Sigmoid colon (tissue), 4 donors: ENCODE measurements around the gene SET.

Source experiments
- EP300 ChIP-seq, 4 donors: sonication (generic); formaldehyde crosslinking; IDR thresholded peaks; one replicate each; pipeline ENCODE4 v1.6.1; 2017; ENCODE audit warnings: antibody characterized with exemption in 4 of 4
- POLR2A ChIP-seq, 2 donors: fragments of 450-650 bp; IDR thresholded peaks; one replicate each; pipeline ENCODE4 v1.6.1; 2016; ENCODE audit warnings: antibody characterized with exemption in 2 of 2, mild to moderate bottlenecking in 2 of 2, moderate library complexity in 2 of 2
- POLR2AphosphoS5 ChIP-seq, 4 donors: sonication (generic); formaldehyde crosslinking; IDR thresholded peaks; one replicate each; pipeline ENCODE4 v1.6.1; 2017; ENCODE audit warnings: antibody characterized with exemption in 4 of 4
- TF ChIP-seq, protein P1 (sequence below), 4 experiments: fragments of 450-650 bp in 3 of 4; fragments of 200-600 bp in 1 of 4; IDR thresholded peaks; one replicate each; pipeline ENCODE4 v1.5.1; 2016 to 2019; ENCODE audit warnings: antibody characterized with exemption in 4 of 4, mild to moderate bottlenecking in 3 of 4, moderate library complexity in 2 of 4

DNA sequence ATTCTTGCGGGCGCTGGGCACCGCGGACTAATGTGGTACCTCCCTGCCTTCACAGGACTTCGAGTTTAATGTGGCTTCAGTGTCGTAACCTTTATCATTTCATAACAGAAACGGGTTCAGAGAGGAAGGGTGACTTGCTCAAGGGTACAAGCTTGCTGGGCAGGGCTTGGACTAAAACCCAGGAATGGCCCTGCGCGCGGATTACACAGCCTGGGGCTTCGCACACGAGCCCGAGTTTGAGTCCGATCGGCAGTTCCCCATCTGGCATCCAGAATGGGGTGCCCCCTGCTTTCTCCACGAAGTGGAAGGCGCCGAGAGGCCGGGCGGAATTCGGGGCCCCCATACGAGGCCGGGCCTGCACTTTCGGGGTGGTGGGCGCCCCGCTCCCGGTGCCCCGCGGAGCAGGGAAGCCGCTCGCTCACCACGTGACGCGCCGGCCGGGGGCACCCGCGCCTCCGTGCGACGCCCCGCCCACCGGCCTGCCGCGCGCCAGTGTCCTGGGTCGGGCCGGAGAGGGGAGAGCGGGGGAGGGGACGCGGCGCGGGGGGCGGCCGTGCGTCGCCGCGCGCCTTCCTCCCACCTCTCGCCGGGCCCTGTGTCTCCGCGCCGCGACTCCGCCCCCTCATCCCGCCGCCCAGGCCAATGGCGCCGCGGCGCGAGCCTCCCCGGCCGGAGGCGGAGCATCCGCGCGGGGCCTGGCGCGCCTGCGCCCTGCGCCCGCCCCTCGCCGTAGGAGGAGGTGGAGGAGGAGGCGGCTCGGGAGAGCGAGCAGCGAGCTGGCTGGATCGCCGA, at the start of gene SET:
- TF ChIP-seq, protein P1, sequence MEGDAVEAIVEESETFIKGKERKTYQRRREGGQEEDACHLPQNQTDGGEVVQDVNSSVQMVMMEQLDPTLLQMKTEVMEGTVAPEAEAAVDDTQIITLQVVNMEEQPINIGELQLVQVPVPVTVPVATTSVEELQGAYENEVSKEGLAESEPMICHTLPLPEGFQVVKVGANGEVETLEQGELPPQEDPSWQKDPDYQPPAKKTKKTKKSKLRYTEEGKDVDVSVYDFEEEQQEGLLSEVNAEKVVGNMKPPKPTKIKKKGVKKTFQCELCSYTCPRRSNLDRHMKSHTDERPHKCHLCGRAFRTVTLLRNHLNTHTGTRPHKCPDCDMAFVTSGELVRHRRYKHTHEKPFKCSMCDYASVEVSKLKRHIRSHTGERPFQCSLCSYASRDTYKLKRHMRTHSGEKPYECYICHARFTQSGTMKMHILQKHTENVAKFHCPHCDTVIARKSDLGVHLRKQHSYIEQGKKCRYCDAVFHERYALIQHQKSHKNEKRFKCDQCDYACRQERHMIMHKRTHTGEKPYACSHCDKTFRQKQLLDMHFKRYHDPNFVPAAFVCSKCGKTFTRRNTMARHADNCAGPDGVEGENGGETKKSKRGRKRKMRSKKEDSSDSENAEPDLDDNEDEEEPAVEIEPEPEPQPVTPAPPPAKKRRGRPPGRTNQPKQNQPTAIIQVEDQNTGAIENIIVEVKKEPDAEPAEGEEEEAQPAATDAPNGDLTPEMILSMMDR (IDR thresholded peaks at IDR 0.05) = no peak
- no peak for TF ChIP-seq POLR2A (IDR thresholded peaks at IDR 0.05)
- TF ChIP-seq EP300 (IDR thresholded peaks at IDR 0.05) = no peak
- TF ChIP-seq POLR2AphosphoS5 (IDR thresholded peaks at IDR 0.05) = peak; percentile 95 to 98 (median 96)
